HCT116 (cell line): ENCODE results near the gene PLCB2. TPM values are rescaled to one million over a fixed set of nuclear protein-coding genes. Genes with fewer than 3 reads are reported as not detected.

ENCODE experiments used
- ATAC-seq: fragments of 200-7000 bp; cut with Tn5 transposase; 2 replicates; pipeline ENCODE4 v1.9.1; 2020; ENCODE audit warnings: mild to moderate bottlenecking, moderate library complexity
- BruUV-seq: library from RNA; stranded (reverse); fragments of 400-500 nt; replicated peaks from 2 replicates; lab custom pipeline; 2021; lab: Mats Ljungman, UMichigan
- CTCF ChIA-PET: fragments of 300-600 bp; sonication (Branson Sonifier 250); formaldehyde crosslinking; loops from one replicate; lab custom pipeline; 2021; ENCODE audit warnings: antibody characterized with exemption; lab: Charles Lee
- POLR2A ChIA-PET: fragments of 300-600, 350-600 bp; sonication (Branson Sonifier 250); formaldehyde crosslinking; loops from one replicate; lab custom pipeline; 2021; ENCODE audit warnings: antibody characterized with exemption; lab: Charles Lee
- RAD21 ChIA-PET, 2 experiments: fragments of 300-600 bp; sonication (Branson Sonifier 250); formaldehyde crosslinking; loops; one replicate each; lab custom pipeline; 2023; ENCODE audit warnings: low total read pairs in 2 of 2; ENCODE audit not compliant: uncharacterized antibody in 2 of 2, unreplicated experiment in 2 of 2, low non-redundant PET in 1 of 2; lab: Charles Lee
- DNase-seq: peaks from one replicate; pipeline ENCODE4 v3.0.0-alpha.2; 2010; ENCODE audit warnings: low read depth, low spot score
- H2AFZ ChIP-seq: fragments of 200-600 bp; shearing (Covaris generic), sonication (generic); 2 replicates; pipeline ENCODE4 v1.6.1; 2017; ENCODE audit warnings: low read depth, mixed run types, mixed read lengths, antibody characterized with exemption, low read length; ENCODE audit not compliant: poor library complexity, severe bottlenecking
- H3K27ac ChIP-seq: 2 replicates; pipeline ENCODE4 v1.5.1; 2012; ENCODE audit warnings: low read depth, low read length
- H3K27me3 ChIP-seq: fragments of 200-600 bp; sonication (generic); 2 replicates; pipeline ENCODE4 v1.6.1; 2016; ENCODE audit warnings: mixed run types, low read length, mixed read lengths; ENCODE audit not compliant: insufficient read depth
- H3K36me3 ChIP-seq, 2 experiments: fragments of 200-500 bp in 1 of 2; fragments of 200-600 bp in 1 of 2; sonication (Bioruptor generic) in 1 of 2; sonication (generic) in 1 of 2; 2 replicates each; pipeline versions ENCODE4 v1.5.1 to v1.6.1; 2014 to 2016; ENCODE audit warnings: low read length in 2 of 2, inconsistent platforms in 1 of 2, mixed read lengths in 1 of 2, mixed run types in 1 of 2; ENCODE audit not compliant: insufficient read depth in 2 of 2, control insufficient read depth in 1 of 2
- H3K4me1 ChIP-seq, 2 experiments: fragments of 200-600 bp in 1 of 2; sonication (generic) in 1 of 2; 2 replicates each; pipeline versions ENCODE4 v1.5.1 to v1.6.1; 2012 to 2017; ENCODE audit warnings: low read length in 2 of 2, inconsistent platforms in 1 of 2, mild to moderate bottlenecking in 1 of 2, mixed read lengths in 1 of 2, mixed run types in 1 of 2, moderate library complexity in 1 of 2; ENCODE audit not compliant: insufficient read depth in 2 of 2, control insufficient read depth in 1 of 2
- H3K4me2 ChIP-seq: fragments of 200-600 bp; sonication (generic); 2 replicates; pipeline ENCODE4 v1.6.1; 2017; ENCODE audit warnings: mixed run types, low read length, mixed read lengths
- H3K4me3 ChIP-seq, 2 experiments: fragments of 200-600 bp in 1 of 2; sonication (generic) in 1 of 2; replicated peaks in 1 of 2; 2 replicates each; pipeline ENCODE4 v1.5.1; 2011 to 2016; ENCODE audit warnings: low read length in 2 of 2, control low read depth in 1 of 2, low read depth in 1 of 2, mild to moderate bottlenecking in 1 of 2, mixed read lengths in 1 of 2, mixed run types in 1 of 2
- H3K79me2 ChIP-seq: fragments of 200-600 bp; sonication (generic); 2 replicates; pipeline ENCODE4 v1.6.1; 2017; ENCODE audit warnings: mild to moderate bottlenecking, mixed run types, low read length, moderate library complexity, mixed read lengths; ENCODE audit not compliant: insufficient read depth
- H3K9ac ChIP-seq: fragments of 200-600 bp; sonication (generic); 2 replicates; pipeline ENCODE4 v1.6.1; 2016; ENCODE audit warnings: low read length, mixed read lengths
- H3K9me2 ChIP-seq: fragments of 200-600 bp; sonication (generic), shearing (Covaris generic); 2 replicates; pipeline ENCODE4 v1.6.1; 2017; ENCODE audit warnings: mixed run types, mild to moderate bottlenecking, moderate library complexity; ENCODE audit not compliant: insufficient read depth
- H3K9me3 ChIP-seq, 2 experiments: fragments of 200-500 bp in 1 of 2; fragments of 200-600 bp in 1 of 2; sonication (Bioruptor generic) in 1 of 2; sonication (generic) in 1 of 2; 2 replicates each; pipeline ENCODE4 v1.6.1; 2014 to 2017; ENCODE audit warnings: low read length in 2 of 2, mixed read lengths in 2 of 2, inconsistent platforms in 1 of 2, low read depth in 1 of 2, mild to moderate bottlenecking in 1 of 2, mixed run types in 1 of 2, moderate library complexity in 1 of 2; ENCODE audit not compliant: control insufficient read depth in 1 of 2, insufficient read depth in 1 of 2
- H4K20me1 ChIP-seq: fragments of 200-600 bp; sonication (generic), shearing (Covaris generic); 2 replicates; pipeline ENCODE4 v1.6.1; 2017; ENCODE audit warnings: mixed run types, mild to moderate bottlenecking, moderate library complexity; ENCODE audit not compliant: insufficient read depth
- ATF3 ChIP-seq: IDR thresholded peaks from 2 replicates; pipeline ENCODE4 v1.6.1; 2012
- CBX3 ChIP-seq: IDR thresholded peaks from 2 replicates; pipeline ENCODE4 v1.6.1; 2012; ENCODE audit warnings: low read depth
- ELF1 ChIP-seq: IDR thresholded peaks from 2 replicates; pipeline ENCODE4 v1.6.1; 2012; ENCODE audit warnings: low read depth, borderline replicate concordance
- EZH2 ChIP-seq: fragments of 200-600 bp; sonication (generic); IDR thresholded peaks from 2 replicates; pipeline ENCODE4 v1.6.1; 2017; ENCODE audit warnings: antibody characterized with exemption, mixed run types
- EZH2phosphoT487 ChIP-seq: fragments of 200-600 bp; IDR thresholded peaks from 2 replicates; pipeline ENCODE4 v1.6.1; 2018; ENCODE audit warnings: antibody characterized with exemption, borderline replicate concordance
- JUND ChIP-seq: IDR thresholded peaks from 2 replicates; pipeline ENCODE4 v1.6.1; 2012
- POLR2A ChIP-seq: IDR thresholded peaks from 2 replicates; pipeline ENCODE4 v1.7.0; 2011; ENCODE audit warnings: borderline replicate concordance; ENCODE audit not compliant: insufficient read depth, insufficient read length; ENCODE audit errors: extremely low read depth
- RAD21 ChIP-seq: IDR thresholded peaks from 2 replicates; pipeline ENCODE4 v1.6.1; 2012; ENCODE audit warnings: low read depth, mild to moderate bottlenecking
- SRF ChIP-seq: IDR thresholded peaks from 2 replicates; pipeline ENCODE4 v1.6.1; 2012; ENCODE audit warnings: low read depth
- TCF7L2 ChIP-seq: IDR thresholded peaks from 2 replicates; pipeline ENCODE4 v1.7.0; 2011; ENCODE audit warnings: borderline replicate concordance, inconsistent platforms; ENCODE audit not compliant: insufficient read depth, insufficient read length; ENCODE audit errors: extremely low read depth
- YY1 ChIP-seq: IDR thresholded peaks from 2 replicates; pipeline ENCODE4 v1.6.1; 2011; ENCODE audit warnings: low read length, low read depth, moderate library complexity, mild to moderate bottlenecking; ENCODE audit not compliant: insufficient replicate concordance; ENCODE audit errors: extremely low read depth
- ZBTB33 ChIP-seq: IDR thresholded peaks from 2 replicates; pipeline ENCODE4 v1.6.1; 2011; ENCODE audit warnings: mild to moderate bottlenecking, low read length, moderate library complexity; ENCODE audit not compliant: insufficient replicate concordance; ENCODE audit errors: extremely low read depth
- ZFX ChIP-seq: fragments of 450-650 bp; IDR thresholded peaks from 2 replicates; pipeline ENCODE4 v1.6.1; 2017
- ZNF274 ChIP-seq: fragments of 200-500 bp; sonication (Bioruptor generic); IDR thresholded peaks from 2 replicates; pipeline ENCODE4 v1.6.1; 2014; ENCODE audit warnings: mild to moderate bottlenecking, low read depth, low read length, inconsistent platforms
- intact Hi-C: fragments of 100-400 bp; cut with micrococcal nuclease; formaldehyde crosslinking; loops from 2 replicates; pipeline ENCODE4 v1.10.0; 2022
- total RNA-seq: library from RNA; stranded (reverse); gene quantifications from one replicate; pipeline ENCODE4 v1.2.1, GENCODE V29; 2021; ENCODE audit not compliant: unreplicated experiment

The PLCB2 gene
- total RNA-seq, 1 experiment from 2014 or later = 2.8 TPM

- ATAC-seq = no peak
- peak overlapping the region; percentile 92; the same call in 1 of the 2 replicates for H3K27ac ChIP-seq
- H3K4me2 ChIP-seq = peak overlapping the region; percentile 87
- no peaks in the 10 kb centered on the region for H3K9me2 ChIP-seq
- no peaks in the 10 kb centered on the region for H3K27me3 ChIP-seq
- H3K36me3 ChIP-seq = peaks cover 0 to 7% of the 10 kb centered on the region in 2 experiments; a peak in 1 of 4 replicates
- ChIA-PET RAD21 (interaction anchor here in 1 of 2 experiments (0.8 to 1.0 kb wide), 2 partner anchors 23 to 48 kb away, joined by 3 read pairs; no protein-coding TSS in a partner anchor), POLR2A (interaction anchor here (1.1 to 3.4 kb wide), 3 partner anchors 11 to 56 kb away, joined by 3 to 11 read pairs (median 6); partner anchors contain the start of gene INAFM2), CTCF (interaction anchor here (0.8 to 5.2 kb wide), 13 partner anchors 10 to 84 kb away, joined by 3 to 55 read pairs (median 9); partner anchors contain the start of genes ANKRD63, INAFM2, IVD and KNSTRN)
- TF ChIP-seq EZH2 (no peak), POLR2A (no peak), CBX3 (no peak), EZH2phosphoT487 (no peak), ATF3 (no peak)
- intact Hi-C loops = no loop called here
- DNase-seq = no peak
- no peaks in the 10 kb centered on the region for H4K20me1 ChIP-seq
- H3K79me2 ChIP-seq = peaks cover 5% of the 10 kb centered on the region; the same call in 1 of the 2 replicates
- no peak overlapping the region for H3K4me3 ChIP-seq
- H3K9ac ChIP-seq = peak overlapping the region; percentile 76
- no TSS peak for BruUV-seq
- no peaks in the 10 kb centered on the region for H3K9me3 ChIP-seq
- peaks cover 41 to 53% of the 10 kb centered on the region in 2 experiments for H3K4me1 ChIP-seq
- H2AFZ ChIP-seq = no peak overlapping the region
Measured at GRCh38 chr15:40337597-40337996, 29.9 kb upstream of the PLCB2 start.

- CTCF ChIA-PET = interaction anchor here (4.8 to 5.2 kb wide), 3 partner anchors 9 to 58 kb away, joined by 44 to 55 read pairs (median 44); partner anchors contain the start of gene INAFM2
- no peak overlapping the region for H3K9ac ChIP-seq
- H2AFZ ChIP-seq = no peak overlapping the region
- no peak overlapping the region for H3K4me2 ChIP-seq
- no peak overlapping the region for H3K4me3 ChIP-seq
- TF ChIP-seq YY1 = no peak
- no peak for TF ChIP-seq ZNF274
- TF ChIP-seq SRF = no peak
- TF ChIP-seq ATF3 = no peak
- TF ChIP-seq RAD21 = no peak
- TF ChIP-seq ELF1 = no peak
- no peak for TF ChIP-seq JUND
- TF ChIP-seq ZFX = no peak
- TF ChIP-seq ZBTB33 = no peak
- TF ChIP-seq CBX3 = no peak
- no peak for TF ChIP-seq TCF7L2
- TF ChIP-seq, all 23 proteins: peak for 0
- ChIA-PET POLR2A (no interaction called here), RAD21 (no interaction called here)
- Histone ChIP-seq H3K4me1 (peaks cover 38 to 47% of the 10 kb centered on the region in 2 experiments), H3K9me2 (no peaks in the 10 kb centered on the region), H3K9me3 (no peaks in the 10 kb centered on the region), H4K20me1 (no peaks in the 10 kb centered on the region), H3K27ac (no peak overlapping the region), H3K79me2 (peaks cover 5% of the 10 kb centered on the region; the same call in 1 of the 2 replicates), H3K27me3 (no peaks in the 10 kb centered on the region), H3K36me3 (peaks cover 0 to 7% of the 10 kb centered on the region in 2 experiments; a peak in 1 of 4 replicates)
- no TSS peak for BruUV-seq
- ATAC-seq (no peak), DNase-seq (no peak)
- intact Hi-C loops = no loop called here
Measured at GRCh38 chr15:40336744-40337122, 29.0 kb upstream of the PLCB2 start.
